GM19372 (cell line): Measurements from ENCODE around the gene PPARD.
"Not testable (repeated sequence)": the region's sequence is repeated elsewhere in the genome, so short reads cannot be mapped to it uniquely, and the experiment has no call there.

Source experiments
- ATAC-seq: cut with Tn5 transposase; IDR thresholded peaks from one replicate; pipeline ENCODE4 v1.9.1; 2021; ENCODE audit warnings: mild to moderate bottlenecking, low read depth, moderate library complexity; ENCODE audit not compliant: unreplicated experiment

Gene PPARD

GRCh38 chr6:35311390-35312075 is 30.8 kb upstream of the PPARD start:
- no peak for ATAC-seq

GRCh38 chr6:35312076-35312800 is 30.1 kb upstream of the PPARD start:
- ATAC-seq = no peak

GRCh38 chr6:35312807-35313206 is 29.6 kb upstream of the PPARD start:
- no peak for ATAC-seq

- no peak for ATAC-seq
Observed at GRCh38 chr6:35317483-35318195, 24.7 kb upstream of the PPARD start.

GRCh38 chr6:35318196-35319171 is 23.9 kb upstream of the PPARD start:
- no peak for ATAC-seq

GRCh38 chr6:35319346-35320030 is 22.9 kb upstream of the PPARD start:
- ATAC-seq = no peak

- no peak for ATAC-seq
Observed at GRCh38 chr6:35320031-35320410, 22.3 kb upstream of the PPARD start.

- ATAC-seq = no peak
Observed at GRCh38 chr6:35321091-35321490, 21.3 kb upstream of the PPARD start.

GRCh38 chr6:35327349-35328027 is 14.9 kb upstream of the PPARD start:
- ATAC-seq = no peak

GRCh38 chr6:35328108-35328723 is 14.1 kb upstream of the PPARD start:
- no peak for ATAC-seq

- not testable (repeated sequence) for ATAC-seq
Observed at GRCh38 chr6:35328965-35329364, 13.4 kb upstream of the PPARD start.

- ATAC-seq = no peak
Observed at GRCh38 chr6:35330541-35331119, 11.7 kb upstream of the PPARD start.

GRCh38 chr6:35332074-35332887 is 10.1 kb upstream of the PPARD start:
- ATAC-seq = not testable (repeated sequence)

GRCh38 chr6:35341557-35341956 is 801 bp upstream of the PPARD start:
- ATAC-seq = no peak

GRCh38 chr6:35343092-35343834 is 905 bp downstream of the PPARD start:
- ATAC-seq = no peak

- ATAC-seq = no peak
Observed at GRCh38 chr6:35343835-35344550, 1.6 kb downstream of the PPARD start.
